Adrenal gland (tissue), 5 donors: ENCODE data around the gene RAP1A.

Experiments
- POLR2A ChIP-seq, 2 donors: fragments of 450-650 bp; IDR thresholded peaks; one replicate each; pipeline ENCODE4 v1.6.1; 2017; ENCODE audit warnings: antibody characterized with exemption in 2 of 2, mild to moderate bottlenecking in 2 of 2, moderate library complexity in 1 of 2
- TF ChIP-seq, protein P1 (sequence below), 6 experiments: fragments of 450-650 bp in 4 of 6; fragments of 200-600 bp in 2 of 6; sonication (generic) in 1 of 6; IDR thresholded peaks; 1 replicate in 5 of 6; 2 replicates in 1 of 6; pipeline versions ENCODE4 v1.5.1 to v1.8.0; 2016 to 2021; ENCODE audit warnings: antibody characterized with exemption in 6 of 6, mild to moderate bottlenecking in 2 of 6, moderate library complexity in 1 of 6
- donor health status: DM: no; HTN: no; CAD: no.

DNA sequence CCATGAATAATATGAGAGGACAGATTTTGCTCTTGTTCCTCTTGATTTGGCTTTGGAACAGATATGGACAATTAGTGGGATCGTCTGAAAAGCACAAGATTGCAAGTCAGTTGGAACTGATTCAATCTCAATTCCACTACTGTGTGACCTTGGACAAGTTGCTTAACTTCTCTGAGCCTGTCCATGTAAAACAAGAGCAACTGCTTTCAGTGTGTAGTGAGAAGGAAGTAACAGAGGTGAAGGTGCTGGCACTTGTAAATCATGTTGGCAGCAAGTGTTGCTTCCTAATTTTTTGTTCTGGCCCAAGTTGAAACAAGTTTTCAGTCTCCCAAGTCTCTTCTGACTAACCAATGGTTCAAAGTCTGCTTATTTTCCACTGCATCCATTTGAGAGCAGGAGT lies 104.3 kb downstream of the RAP1A start:
- TF ChIP-seq, protein P1, sequence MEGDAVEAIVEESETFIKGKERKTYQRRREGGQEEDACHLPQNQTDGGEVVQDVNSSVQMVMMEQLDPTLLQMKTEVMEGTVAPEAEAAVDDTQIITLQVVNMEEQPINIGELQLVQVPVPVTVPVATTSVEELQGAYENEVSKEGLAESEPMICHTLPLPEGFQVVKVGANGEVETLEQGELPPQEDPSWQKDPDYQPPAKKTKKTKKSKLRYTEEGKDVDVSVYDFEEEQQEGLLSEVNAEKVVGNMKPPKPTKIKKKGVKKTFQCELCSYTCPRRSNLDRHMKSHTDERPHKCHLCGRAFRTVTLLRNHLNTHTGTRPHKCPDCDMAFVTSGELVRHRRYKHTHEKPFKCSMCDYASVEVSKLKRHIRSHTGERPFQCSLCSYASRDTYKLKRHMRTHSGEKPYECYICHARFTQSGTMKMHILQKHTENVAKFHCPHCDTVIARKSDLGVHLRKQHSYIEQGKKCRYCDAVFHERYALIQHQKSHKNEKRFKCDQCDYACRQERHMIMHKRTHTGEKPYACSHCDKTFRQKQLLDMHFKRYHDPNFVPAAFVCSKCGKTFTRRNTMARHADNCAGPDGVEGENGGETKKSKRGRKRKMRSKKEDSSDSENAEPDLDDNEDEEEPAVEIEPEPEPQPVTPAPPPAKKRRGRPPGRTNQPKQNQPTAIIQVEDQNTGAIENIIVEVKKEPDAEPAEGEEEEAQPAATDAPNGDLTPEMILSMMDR (IDR thresholded peaks at IDR 0.05): no peak
- no peak for TF ChIP-seq POLR2A (IDR thresholded peaks at IDR 0.05)
